ENCODE results near the gene TMEM208. TPM values are rescaled to one million over a fixed set of nuclear protein-coding genes. Genes with fewer than 3 reads are reported as not detected.

Gene TMEM208
- total and polyA plus RNA-seq, 2 of the 13 experiments (the other 11 are each of a cell fraction or from before 2014, with no cell fraction given): 58.8 to 72.9 TPM

DNA sequence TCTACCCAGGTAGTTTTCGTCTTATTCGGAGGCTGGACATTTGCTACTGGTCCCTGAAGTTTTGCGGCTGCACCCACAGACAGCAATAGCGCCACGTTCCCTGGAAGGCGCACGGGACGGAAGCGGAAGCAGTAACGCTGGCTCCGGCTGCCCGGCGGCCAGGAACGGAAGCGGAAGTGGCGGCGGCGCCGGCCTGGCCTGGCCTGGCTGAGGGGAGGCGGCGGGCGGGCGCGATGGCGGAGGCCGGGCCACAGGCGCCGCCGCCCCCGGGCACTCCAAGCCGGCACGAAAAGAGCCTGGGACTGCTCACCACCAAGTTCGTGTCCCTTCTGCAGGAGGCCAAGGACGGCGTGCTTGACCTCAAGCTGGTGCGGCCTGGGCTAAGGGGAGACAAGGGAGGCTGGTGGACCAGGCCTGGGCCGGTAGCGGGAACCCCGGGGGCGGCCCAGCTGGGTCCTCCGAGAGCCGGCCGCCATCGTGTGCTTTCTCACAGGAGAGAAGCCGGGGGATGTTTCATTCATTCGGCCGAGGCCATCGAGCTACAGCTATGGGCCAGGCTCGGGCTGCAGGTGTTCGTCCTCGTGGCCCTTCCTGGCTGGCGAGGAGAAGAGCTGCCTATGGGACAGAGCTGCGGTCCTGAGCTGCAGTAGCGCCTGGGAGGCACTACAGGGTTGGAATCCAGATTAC lies 34.8 kb upstream of the TMEM208 start, which contains the start of gene E2F4 (continued):
- TF ChIP-seq ZNF20 (CRISPR knock-in tag; IDR thresholded peaks at IDR 0.05) (no peak), ATF6 (CRISPR knock-in tag; conservative IDR thresholded peaks at IDR 0.05) (0 out of 2 replicates have a peak, but pooled peaks have one; percentile 24), SRSF1 (optimal IDR thresholded peaks at IDR 0.05; ENCODE audit: low read depth, low read length) (no peak), ZNF549 (CRISPR knock-in tag; IDR thresholded peaks at IDR 0.05) (0 out of 2 replicates have a peak, but pooled peaks have one; percentile 39), ZNF782 (CRISPR knock-in tag; IDR thresholded peaks at IDR 0.05; ENCODE audit: borderline replicate concordance) (peak; percentile 70; the same call in 1 of the 2 replicates), ZNF430 (CRISPR knock-in tag; IDR thresholded peaks at IDR 0.05) (peak; percentile 22), ZNF652 (CRISPR knock-in tag; IDR thresholded peaks at IDR 0.05; ENCODE audit: borderline replicate concordance, low read depth) (0 out of 2 replicates have a peak, but pooled peaks have one; percentile 41), HMG20B (CRISPR knock-in tag; conservative IDR thresholded peaks at IDR 0.05) (no peak), ZNF660 (CRISPR knock-in tag; IDR thresholded peaks at IDR 0.05; ENCODE audit: borderline replicate concordance, low read depth) (no peak), DNMT1 (CRISPR knock-in tag; IDR thresholded peaks at IDR 0.05) (peak; percentile 85; the same call in 1 of the 2 replicates), RARG (CRISPR knock-in tag; IDR thresholded peaks at IDR 0.05; ENCODE audit: low read depth) (no peak), TEAD2 (CRISPR knock-in tag; IDR thresholded peaks at IDR 0.05) (no peak), REXO4 (CRISPR knock-in tag; IDR thresholded peaks at IDR 0.05; ENCODE audit: borderline replicate concordance) (no peak)
- TF ChIP-seq, protein P1, sequence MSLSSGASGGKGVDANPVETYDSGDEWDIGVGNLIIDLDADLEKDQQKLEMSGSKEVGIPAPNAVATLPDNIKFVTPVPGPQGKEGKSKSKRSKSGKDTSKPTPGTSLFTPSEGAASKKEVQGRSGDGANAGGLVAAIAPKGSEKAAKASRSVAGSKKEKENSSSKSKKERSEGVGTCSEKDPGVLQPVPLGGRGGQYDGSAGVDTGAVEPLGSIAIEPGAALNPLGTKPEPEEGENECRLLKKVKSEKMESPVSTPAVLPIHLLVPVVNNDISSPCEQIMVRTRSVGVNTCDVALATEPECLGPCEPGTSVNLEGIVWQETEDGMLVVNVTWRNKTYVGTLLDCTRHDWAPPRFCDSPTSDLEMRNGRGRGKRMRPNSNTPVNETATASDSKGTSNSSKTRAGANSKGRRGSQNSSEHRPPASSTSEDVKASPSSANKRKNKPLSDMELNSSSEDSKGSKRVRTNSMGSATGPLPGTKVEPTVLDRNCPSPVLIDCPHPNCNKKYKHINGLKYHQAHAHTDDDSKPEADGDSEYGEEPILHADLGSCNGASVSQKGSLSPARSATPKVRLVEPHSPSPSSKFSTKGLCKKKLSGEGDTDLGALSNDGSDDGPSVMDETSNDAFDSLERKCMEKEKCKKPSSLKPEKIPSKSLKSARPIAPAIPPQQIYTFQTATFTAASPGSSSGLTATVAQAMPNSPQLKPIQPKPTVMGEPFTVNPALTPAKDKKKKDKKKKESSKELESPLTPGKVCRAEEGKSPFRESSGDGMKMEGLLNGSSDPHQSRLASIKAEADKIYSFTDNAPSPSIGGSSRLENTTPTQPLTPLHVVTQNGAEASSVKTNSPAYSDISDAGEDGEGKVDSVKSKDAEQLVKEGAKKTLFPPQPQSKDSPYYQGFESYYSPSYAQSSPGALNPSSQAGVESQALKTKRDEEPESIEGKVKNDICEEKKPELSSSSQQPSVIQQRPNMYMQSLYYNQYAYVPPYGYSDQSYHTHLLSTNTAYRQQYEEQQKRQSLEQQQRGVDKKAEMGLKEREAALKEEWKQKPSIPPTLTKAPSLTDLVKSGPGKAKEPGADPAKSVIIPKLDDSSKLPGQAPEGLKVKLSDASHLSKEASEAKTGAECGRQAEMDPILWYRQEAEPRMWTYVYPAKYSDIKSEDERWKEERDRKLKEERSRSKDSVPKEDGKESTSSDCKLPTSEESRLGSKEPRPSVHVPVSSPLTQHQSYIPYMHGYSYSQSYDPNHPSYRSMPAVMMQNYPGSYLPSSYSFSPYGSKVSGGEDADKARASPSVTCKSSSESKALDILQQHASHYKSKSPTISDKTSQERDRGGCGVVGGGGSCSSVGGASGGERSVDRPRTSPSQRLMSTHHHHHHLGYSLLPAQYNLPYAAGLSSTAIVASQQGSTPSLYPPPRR (CRISPR knock-in tag; IDR thresholded peaks at IDR 0.05; ENCODE audit: borderline replicate concordance): no peak
- TF ChIP-seq, protein P2, sequence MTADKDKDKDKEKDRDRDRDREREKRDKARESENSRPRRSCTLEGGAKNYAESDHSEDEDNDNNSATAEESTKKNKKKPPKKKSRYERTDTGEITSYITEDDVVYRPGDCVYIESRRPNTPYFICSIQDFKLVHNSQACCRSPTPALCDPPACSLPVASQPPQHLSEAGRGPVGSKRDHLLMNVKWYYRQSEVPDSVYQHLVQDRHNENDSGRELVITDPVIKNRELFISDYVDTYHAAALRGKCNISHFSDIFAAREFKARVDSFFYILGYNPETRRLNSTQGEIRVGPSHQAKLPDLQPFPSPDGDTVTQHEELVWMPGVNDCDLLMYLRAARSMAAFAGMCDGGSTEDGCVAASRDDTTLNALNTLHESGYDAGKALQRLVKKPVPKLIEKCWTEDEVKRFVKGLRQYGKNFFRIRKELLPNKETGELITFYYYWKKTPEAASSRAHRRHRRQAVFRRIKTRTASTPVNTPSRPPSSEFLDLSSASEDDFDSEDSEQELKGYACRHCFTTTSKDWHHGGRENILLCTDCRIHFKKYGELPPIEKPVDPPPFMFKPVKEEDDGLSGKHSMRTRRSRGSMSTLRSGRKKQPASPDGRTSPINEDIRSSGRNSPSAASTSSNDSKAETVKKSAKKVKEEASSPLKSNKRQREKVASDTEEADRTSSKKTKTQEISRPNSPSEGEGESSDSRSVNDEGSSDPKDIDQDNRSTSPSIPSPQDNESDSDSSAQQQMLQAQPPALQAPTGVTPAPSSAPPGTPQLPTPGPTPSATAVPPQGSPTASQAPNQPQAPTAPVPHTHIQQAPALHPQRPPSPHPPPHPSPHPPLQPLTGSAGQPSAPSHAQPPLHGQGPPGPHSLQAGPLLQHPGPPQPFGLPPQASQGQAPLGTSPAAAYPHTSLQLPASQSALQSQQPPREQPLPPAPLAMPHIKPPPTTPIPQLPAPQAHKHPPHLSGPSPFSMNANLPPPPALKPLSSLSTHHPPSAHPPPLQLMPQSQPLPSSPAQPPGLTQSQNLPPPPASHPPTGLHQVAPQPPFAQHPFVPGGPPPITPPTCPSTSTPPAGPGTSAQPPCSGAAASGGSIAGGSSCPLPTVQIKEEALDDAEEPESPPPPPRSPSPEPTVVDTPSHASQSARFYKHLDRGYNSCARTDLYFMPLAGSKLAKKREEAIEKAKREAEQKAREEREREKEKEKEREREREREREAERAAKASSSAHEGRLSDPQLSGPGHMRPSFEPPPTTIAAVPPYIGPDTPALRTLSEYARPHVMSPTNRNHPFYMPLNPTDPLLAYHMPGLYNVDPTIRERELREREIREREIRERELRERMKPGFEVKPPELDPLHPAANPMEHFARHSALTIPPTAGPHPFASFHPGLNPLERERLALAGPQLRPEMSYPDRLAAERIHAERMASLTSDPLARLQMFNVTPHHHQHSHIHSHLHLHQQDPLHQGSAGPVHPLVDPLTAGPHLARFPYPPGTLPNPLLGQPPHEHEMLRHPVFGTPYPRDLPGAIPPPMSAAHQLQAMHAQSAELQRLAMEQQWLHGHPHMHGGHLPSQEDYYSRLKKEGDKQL (CRISPR knock-in tag; IDR thresholded peaks at IDR 0.05; ENCODE audit: low read depth): no peak
- TF ChIP-seq, protein P3, sequence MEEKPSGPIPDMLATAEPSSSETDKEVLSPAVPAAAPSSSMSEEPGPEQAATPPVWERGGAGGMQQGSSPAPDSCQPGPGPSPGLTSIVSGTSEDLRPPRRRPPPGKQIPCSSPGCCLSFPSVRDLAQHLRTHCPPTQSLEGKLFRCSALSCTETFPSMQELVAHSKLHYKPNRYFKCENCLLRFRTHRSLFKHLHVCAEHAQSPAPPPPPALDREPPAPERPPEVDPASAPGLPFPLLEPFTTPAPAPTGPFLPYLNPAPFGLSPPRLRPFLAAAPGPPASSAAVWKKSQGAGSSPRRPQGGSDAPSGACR (CRISPR knock-in tag; IDR thresholded peaks at IDR 0.05): 0 out of 2 replicates have a peak, but pooled peaks have one; percentile 29

All from HepG2 (cell line).